HEK293 (cell line): ENCODE measurements around the gene DDIT4.
"Not testable (repeated sequence)": the region's sequence is repeated elsewhere in the genome, so short reads cannot be mapped to it uniquely, and the experiment has no call there.

Experiments used
- CTCF ChIA-PET: fragments of 350-600 bp; formaldehyde crosslinking; extraction: SDS; loops from one replicate; lab custom pipeline; 2021; ENCODE audit warnings: antibody characterized with exemption; lab: Yijun Ruan, JAX
- POLR2A ChIA-PET: fragments of 300-600 bp; formaldehyde crosslinking; extraction: SDS; loops from one replicate; lab custom pipeline; 2020; ENCODE audit warnings: antibody characterized with exemption, inconsistent platforms; lab: Yijun Ruan, JAX
- H3K27ac ChIP-seq: fragments of 200-500 bp; sonication (Bioruptor generic); 2 replicates; pipeline ENCODE4 v1.5.1; 2014; ENCODE audit warnings: low read depth, low read length, control low read depth, inconsistent platforms; ENCODE audit errors: extremely low read depth
- H3K36me3 ChIP-seq, 2 experiments: fragments of 200-500 bp in 1 of 2; sonication (Bioruptor generic) in 1 of 2; 1 replicate in 1 of 2; 2 replicates in 1 of 2; pipeline ENCODE4 v1.5.1; 2014 to 2017; ENCODE audit warnings: inconsistent platforms in 2 of 2, low read length in 2 of 2; ENCODE audit not compliant: control insufficient read depth in 2 of 2, insufficient read depth in 1 of 2
- H3K4me1 ChIP-seq: fragments of 200-500 bp; sonication (Bioruptor generic); 2 replicates; pipeline ENCODE4 v1.5.1; 2014; ENCODE audit warnings: mild to moderate bottlenecking, low read length, inconsistent platforms; ENCODE audit not compliant: control insufficient read depth, insufficient read depth
- H3K4me3 ChIP-seq: 2 replicates; pipeline ENCODE4 v1.5.1; 2011; ENCODE audit warnings: low read depth, mild to moderate bottlenecking, control low read depth, low read length, moderate library complexity
- H3K9me3 ChIP-seq: fragments of 200-500 bp; sonication (Bioruptor generic); 2 replicates; pipeline ENCODE4 v1.5.1; 2014; ENCODE audit warnings: low read depth, low read length, inconsistent platforms; ENCODE audit not compliant: control insufficient read depth, insufficient read depth
- AEBP2 ChIP-seq: fragments of 450-650 bp; formaldehyde crosslinking; IDR thresholded peaks from 2 replicates; pipeline ENCODE4 v1.5.1; 2016; ENCODE audit warnings: missing biosample characterization, missing genetic modification characterization, borderline replicate concordance
- BCL11A ChIP-seq: fragments of 450-650 bp; formaldehyde crosslinking; IDR thresholded peaks from 2 replicates; pipeline ENCODE4 v1.5.1; 2016; ENCODE audit warnings: low read depth, missing biosample characterization, missing genetic modification characterization
- IKZF3 ChIP-seq: fragments of 450-650 bp; IDR thresholded peaks from 2 replicates; pipeline ENCODE4 v1.5.0; 2018; ENCODE audit warnings: missing biosample characterization, mild to moderate bottlenecking, missing genetic modification characterization, moderate library complexity
- KLF1 ChIP-seq: fragments of 450-650 bp; formaldehyde crosslinking; IDR thresholded peaks from 2 replicates; pipeline ENCODE4 v1.5.1; 2016; ENCODE audit warnings: missing biosample characterization, missing genetic modification characterization
- PRDM10 ChIP-seq: fragments of 450-650 bp; formaldehyde crosslinking; IDR thresholded peaks from 2 replicates; pipeline ENCODE4 v1.5.1; 2016; ENCODE audit warnings: missing biosample characterization, missing genetic modification characterization
- PRDM2 ChIP-seq: fragments of 450-650 bp; formaldehyde crosslinking; IDR thresholded peaks from 2 replicates; pipeline ENCODE4 v1.5.1; 2016; ENCODE audit warnings: missing biosample characterization, missing genetic modification characterization, borderline replicate concordance
- PRDM6 ChIP-seq: fragments of 450-650 bp; formaldehyde crosslinking; IDR thresholded peaks from 2 replicates; pipeline ENCODE4 v1.5.1; 2017; ENCODE audit warnings: missing biosample characterization, missing genetic modification characterization
- TCF7L2 ChIP-seq: IDR thresholded peaks from 2 replicates; pipeline ENCODE4 v1.6.1; 2011; ENCODE audit warnings: low read depth, mild to moderate bottlenecking, inconsistent platforms, low read length, moderate library complexity, borderline replicate concordance
- ZBTB17 ChIP-seq: fragments of 450-650 bp; formaldehyde crosslinking; IDR thresholded peaks from 2 replicates; pipeline ENCODE4 v1.5.1; 2016; ENCODE audit warnings: missing biosample characterization, missing genetic modification characterization
- ZEB2 ChIP-seq: fragments of 450-650 bp; formaldehyde crosslinking; IDR thresholded peaks from 2 replicates; pipeline ENCODE4 v1.5.1; 2016; ENCODE audit warnings: missing biosample characterization, missing genetic modification characterization
- ZFHX2 ChIP-seq: fragments of 450-650 bp; formaldehyde crosslinking; conservative IDR thresholded peaks from 2 replicates; pipeline ENCODE4 v1.5.1; 2016; ENCODE audit warnings: missing biosample characterization, missing genetic modification characterization
- ZNF121 ChIP-seq: fragments of 450-650 bp; formaldehyde crosslinking; IDR thresholded peaks from 2 replicates; pipeline ENCODE4 v1.5.1; 2016; ENCODE audit warnings: missing biosample characterization, missing genetic modification characterization
- ZNF292 ChIP-seq: fragments of 450-650 bp; formaldehyde crosslinking; IDR thresholded peaks from 2 replicates; pipeline ENCODE4 v1.5.1; 2016; ENCODE audit warnings: low read depth, missing biosample characterization, missing genetic modification characterization, borderline replicate concordance
- ZNF366 ChIP-seq: fragments of 450-650 bp; formaldehyde crosslinking; conservative IDR thresholded peaks from 2 replicates; pipeline ENCODE4 v1.5.1; 2016; ENCODE audit warnings: missing biosample characterization, missing genetic modification characterization
- ZNF548 ChIP-seq: fragments of 450-650 bp; formaldehyde crosslinking; IDR thresholded peaks from 2 replicates; pipeline ENCODE4 v1.5.1; 2016; ENCODE audit warnings: missing biosample characterization, missing genetic modification characterization
- ZNF580 ChIP-seq: fragments of 450-650 bp; formaldehyde crosslinking; IDR thresholded peaks from 2 replicates; pipeline ENCODE4 v1.5.1; 2016; ENCODE audit warnings: missing biosample characterization, missing genetic modification characterization
- ZSCAN5A ChIP-seq: fragments of 450-650 bp; formaldehyde crosslinking; IDR thresholded peaks from 2 replicates; pipeline ENCODE4 v1.5.1; 2016; ENCODE audit warnings: missing biosample characterization, missing genetic modification characterization

Gene DDIT4

GRCh38 chr10:72268475-72269200, 5.1 kb upstream of the DDIT4 start:
- not testable (repeated sequence) for H3K4me1 ChIP-seq
- CTCF ChIA-PET: interaction anchor here (0.5 to 1.0 kb wide), 4 partner anchors 58 to 761 kb away, joined by 3 to 4 read pairs (median 3); no protein-coding TSS in a partner anchor

GRCh38 chr10:72270607-72271281, 3.0 kb upstream of the DDIT4 start:
- Histone ChIP-seq H3K4me1 (peaks cover 7% of the 10 kb centered on the region; the same call in 1 of the 2 replicates), H3K9me3 (no peaks in the 10 kb centered on the region), H3K36me3 (peaks cover 0 to 13% of the 10 kb centered on the region in 2 experiments; a peak in 1 of 3 replicates), H3K4me3 (no peak overlapping the region), H3K27ac (peak overlapping the region; percentile 38; the same call in 1 of the 2 replicates)
- ChIA-PET POLR2A (interaction anchor here (1.3 to 2.0 kb wide), 2 partner anchors 10 to 61 kb away, joined by 3 to 15 read pairs; no protein-coding TSS in a partner anchor), CTCF (interaction anchor here (0.6 to 0.9 kb wide), 2 partner anchors 10 to 27 kb away, joined by 3 to 4 read pairs; no protein-coding TSS in a partner anchor)
- TF ChIP-seq ZNF548 (tag by site-specific recombination) (no peak), BCL11A (tag by site-specific recombination) (no peak), PRDM2 (no peak), AEBP2 (no peak), ZSCAN5A (tag by site-specific recombination) (no peak), ZNF580 (tag by site-specific recombination) (no peak), PRDM10 (tag by site-specific recombination) (peak; percentile 81), ZNF292 (tag by site-specific recombination) (no peak), ZBTB17 (tag by site-specific recombination) (peak; percentile 33; the same call in 1 of the 2 replicates), PRDM6 (tag by site-specific recombination) (no peak), ZFHX2 (tag by site-specific recombination) (peak; percentile 64; the same call in 1 of the 2 replicates), ZEB2 (tag by site-specific recombination) (no peak), KLF1 (tag by site-specific recombination) (0 out of 2 replicates have a peak, but pooled peaks have one; percentile 12), TCF7L2 (no peak)

More at GRCh38 chr10:72268475-72269200, 5.1 kb upstream of the DDIT4 start:
- TF ChIP-seq ZNF366 (tag by site-specific recombination) (peak; percentile 97), ZNF121 (peak; percentile 90), IKZF3 (tag by site-specific recombination) (peak; percentile 58; the same call in 1 of the 2 replicates)
- not testable (repeated sequence) for H3K4me3 ChIP-seq, H3K36me3 ChIP-seq, H3K27ac ChIP-seq, H3K9me3 ChIP-seq
- POLR2A ChIA-PET: interaction anchor here (0.6 kb wide), 1 partner anchor 417 kb away, joined by 4 read pairs; no protein-coding TSS in a partner anchor
